Hematopoietic multipotent progenitor cell treated with erythropoietin and hydrocortisone succinate and interleukin-3 and kit ligand, for 15 days (in vitro differentiated cells): ENCODE results near the gene COX19.
"Not testable (repeated sequence)": the region's sequence is repeated elsewhere in the genome, so short reads cannot be mapped to it uniquely, and the experiment has no call there.

Experiments
- DNase-seq: peaks from one replicate; pipeline ENCODE4 v3.0.0-alpha.2; 2015; ENCODE audit warnings: low spot score

Gene COX19

GRCh38 chr7:960972-961371 is 14.4 kb downstream of the COX19 start:
- not testable (repeated sequence) for DNase-seq

- no peak for DNase-seq
Observed at GRCh38 chr7:960269-960871, 15.0 kb downstream of the COX19 start.

GRCh38 chr7:959740-960139 is 15.6 kb downstream of the COX19 start:
- not testable (repeated sequence) for DNase-seq

- no peak for DNase-seq
Observed at GRCh38 chr7:959271-959670, 16.1 kb downstream of the COX19 start.

GRCh38 chr7:958221-959200 is 16.8 kb downstream of the COX19 start:
- DNase-seq, result no peak

- no peak for DNase-seq
Observed at GRCh38 chr7:957418-958220, 17.7 kb downstream of the COX19 start.

- no peak for DNase-seq
Observed at GRCh38 chr7:956031-956430, 19.3 kb downstream of the COX19 start.

- DNase-seq, result no peak
Observed at GRCh38 chr7:954330-955238, 20.8 kb downstream of the COX19 start, which contains the start of gene ADAP1. Gene ADAP1, minus strand, starts transcription at chr7:954680. Its CDS starts 203 bp downstream, at chr7:954477.

- DNase-seq, result no peak
Observed at GRCh38 chr7:953547-954327, 21.6 kb downstream of the COX19 start.

- no peak for DNase-seq
Observed at GRCh38 chr7:952548-953441, 22.6 kb downstream of the COX19 start.

- DNase-seq, result no peak
Observed at GRCh38 chr7:951881-952547, 23.3 kb downstream of the COX19 start.

GRCh38 chr7:949021-949934 is 26.1 kb downstream of the COX19 start:
- no peak for DNase-seq

GRCh38 chr7:947391-948210 is 27.7 kb downstream of the COX19 start:
- DNase-seq, result no peak

- no peak for DNase-seq
Observed at GRCh38 chr7:946256-946996, 28.9 kb downstream of the COX19 start.

- DNase-seq, result no peak
Observed at GRCh38 chr7:945556-946255, 29.6 kb downstream of the COX19 start.

GRCh38 chr7:945147-945555 is 30.2 kb downstream of the COX19 start:
- DNase-seq, result no peak
